B cell (primary cell): Measurements from ENCODE around the gene KCNQ2.

Source experiments
- EZH2 ChIP-seq: IDR thresholded peaks from 2 replicates; pipeline ENCODE4 v1.6.1; 2012; ENCODE audit warnings: borderline replicate concordance, low read depth, mild to moderate bottlenecking, moderate library complexity, low read length; ENCODE audit not compliant: insufficient read depth, poor library complexity, severe bottlenecking
- TF ChIP-seq, protein P1 (sequence below): fragments of 200-600 bp; IDR thresholded peaks from one replicate; pipeline ENCODE4 v1.8.0; 2022; ENCODE audit warnings: antibody characterized with exemption, mild to moderate bottlenecking

DNA sequence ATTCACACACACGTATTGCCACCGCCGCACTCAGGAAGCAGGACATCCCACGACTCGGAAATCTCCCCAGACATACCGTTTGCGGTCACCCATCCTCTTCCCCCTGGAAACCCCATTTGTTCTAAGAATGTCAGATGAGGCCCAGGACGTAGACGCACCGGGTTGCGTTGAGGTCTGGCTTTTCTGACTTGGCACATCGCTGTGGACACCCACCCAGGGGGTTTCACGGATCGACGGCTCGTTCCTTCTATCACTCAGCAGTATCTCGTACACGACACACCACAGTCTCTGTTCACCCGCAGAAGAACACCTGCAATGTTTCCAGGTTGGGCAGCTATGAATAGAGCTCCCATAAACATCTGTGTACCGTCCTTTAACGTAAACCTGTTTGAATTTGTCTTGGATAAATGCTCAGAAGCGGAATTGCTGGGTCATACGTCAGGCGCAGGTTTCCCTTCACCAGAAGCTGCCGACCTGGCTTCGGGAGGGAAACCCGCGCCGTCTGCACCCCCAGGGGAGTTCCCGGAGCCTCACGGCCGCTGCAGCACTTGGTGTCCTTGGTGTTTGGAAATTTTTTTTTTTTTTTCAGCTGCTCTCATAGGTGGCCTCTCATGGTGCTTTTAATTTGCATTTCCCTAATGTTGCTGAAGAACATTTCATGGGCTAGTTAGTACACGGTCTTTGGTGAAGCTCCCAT is 35.8 kb upstream of the KCNQ2 start:
- TF ChIP-seq, protein P1, sequence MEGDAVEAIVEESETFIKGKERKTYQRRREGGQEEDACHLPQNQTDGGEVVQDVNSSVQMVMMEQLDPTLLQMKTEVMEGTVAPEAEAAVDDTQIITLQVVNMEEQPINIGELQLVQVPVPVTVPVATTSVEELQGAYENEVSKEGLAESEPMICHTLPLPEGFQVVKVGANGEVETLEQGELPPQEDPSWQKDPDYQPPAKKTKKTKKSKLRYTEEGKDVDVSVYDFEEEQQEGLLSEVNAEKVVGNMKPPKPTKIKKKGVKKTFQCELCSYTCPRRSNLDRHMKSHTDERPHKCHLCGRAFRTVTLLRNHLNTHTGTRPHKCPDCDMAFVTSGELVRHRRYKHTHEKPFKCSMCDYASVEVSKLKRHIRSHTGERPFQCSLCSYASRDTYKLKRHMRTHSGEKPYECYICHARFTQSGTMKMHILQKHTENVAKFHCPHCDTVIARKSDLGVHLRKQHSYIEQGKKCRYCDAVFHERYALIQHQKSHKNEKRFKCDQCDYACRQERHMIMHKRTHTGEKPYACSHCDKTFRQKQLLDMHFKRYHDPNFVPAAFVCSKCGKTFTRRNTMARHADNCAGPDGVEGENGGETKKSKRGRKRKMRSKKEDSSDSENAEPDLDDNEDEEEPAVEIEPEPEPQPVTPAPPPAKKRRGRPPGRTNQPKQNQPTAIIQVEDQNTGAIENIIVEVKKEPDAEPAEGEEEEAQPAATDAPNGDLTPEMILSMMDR = no peak
- TF ChIP-seq EZH2 = no peak
